ENCODE measurements around the gene ZBED1. TPM values are rescaled to one million over a fixed set of nuclear protein-coding genes. Genes with fewer than 3 reads are reported as not detected.
"Not testable (repeated sequence)": the region's sequence is repeated elsewhere in the genome, so short reads cannot be mapped to it uniquely, and the experiment has no call there.

ZBED1 gene
- total RNA-seq, 2 donors from 2014 or later: 39.7 to 54.5 TPM

- ATAC-seq (ENCODE audit: insufficient number of reproducible peaks, low FRiP score, low read depth) (no peak), DNase-seq (ENCODE audit: low spot score) (no peak)
- no peak overlapping the region for H3K27ac ChIP-seq
- H3K4me1 ChIP-seq (ENCODE audit: control insufficient read depth in 1 of 2, low read depth in 2 of 2): no peaks in the 10 kb centered on the region
- TF ChIP-seq, protein P1, sequence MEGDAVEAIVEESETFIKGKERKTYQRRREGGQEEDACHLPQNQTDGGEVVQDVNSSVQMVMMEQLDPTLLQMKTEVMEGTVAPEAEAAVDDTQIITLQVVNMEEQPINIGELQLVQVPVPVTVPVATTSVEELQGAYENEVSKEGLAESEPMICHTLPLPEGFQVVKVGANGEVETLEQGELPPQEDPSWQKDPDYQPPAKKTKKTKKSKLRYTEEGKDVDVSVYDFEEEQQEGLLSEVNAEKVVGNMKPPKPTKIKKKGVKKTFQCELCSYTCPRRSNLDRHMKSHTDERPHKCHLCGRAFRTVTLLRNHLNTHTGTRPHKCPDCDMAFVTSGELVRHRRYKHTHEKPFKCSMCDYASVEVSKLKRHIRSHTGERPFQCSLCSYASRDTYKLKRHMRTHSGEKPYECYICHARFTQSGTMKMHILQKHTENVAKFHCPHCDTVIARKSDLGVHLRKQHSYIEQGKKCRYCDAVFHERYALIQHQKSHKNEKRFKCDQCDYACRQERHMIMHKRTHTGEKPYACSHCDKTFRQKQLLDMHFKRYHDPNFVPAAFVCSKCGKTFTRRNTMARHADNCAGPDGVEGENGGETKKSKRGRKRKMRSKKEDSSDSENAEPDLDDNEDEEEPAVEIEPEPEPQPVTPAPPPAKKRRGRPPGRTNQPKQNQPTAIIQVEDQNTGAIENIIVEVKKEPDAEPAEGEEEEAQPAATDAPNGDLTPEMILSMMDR (IDR thresholded peaks at IDR 0.05): no peak
- no peaks in the 10 kb centered on the region for H3K27me3 ChIP-seq (replicated peaks; ENCODE audit: insufficient read depth)
- H3K4me3 ChIP-seq: no peak overlapping the region
- H3K9me3 ChIP-seq: no peaks in the 10 kb centered on the region
- no peaks in the 10 kb centered on the region for H3K36me3 ChIP-seq
Observed at GRCh38 chrX:2538031-2538757, 37.4 kb upstream of the ZBED1 start.

DNA sequence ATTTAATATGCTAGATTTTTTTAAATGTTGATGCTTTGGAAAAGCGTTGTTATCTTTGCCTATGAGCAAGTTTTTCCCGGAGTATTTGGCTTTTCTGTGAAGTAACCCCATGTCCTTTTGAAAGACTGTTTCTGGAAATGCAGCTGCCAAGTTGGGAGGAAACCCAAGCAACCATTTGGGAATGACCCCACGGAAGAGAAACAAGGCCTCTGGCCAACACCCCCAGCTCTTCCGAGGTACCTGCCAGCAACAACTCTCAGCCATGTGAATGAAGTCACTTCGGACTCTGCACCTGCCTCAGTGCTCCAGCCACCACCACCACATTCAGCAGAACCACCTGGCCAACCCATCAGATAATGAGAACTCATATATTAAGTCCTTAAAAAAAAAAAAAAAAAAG is 36.2 kb upstream of the ZBED1 start:
- no peaks in the 10 kb centered on the region for H3K27me3 ChIP-seq (replicated peaks; ENCODE audit: insufficient read depth)
- H3K9me3 ChIP-seq: no peaks in the 10 kb centered on the region
- TF ChIP-seq, protein P1 (IDR thresholded peaks at IDR 0.05): no peak
- DNase-seq (ENCODE audit: low spot score) (no peak), ATAC-seq (ENCODE audit: insufficient number of reproducible peaks, low FRiP score, low read depth) (no peak)
- H3K36me3 ChIP-seq: no peaks in the 10 kb centered on the region
- no peak overlapping the region for H3K4me3 ChIP-seq
- H3K4me1 ChIP-seq (ENCODE audit: control insufficient read depth in 1 of 2, low read depth in 2 of 2): no peaks in the 10 kb centered on the region
- H3K27ac ChIP-seq: no peak overlapping the region

DNA sequence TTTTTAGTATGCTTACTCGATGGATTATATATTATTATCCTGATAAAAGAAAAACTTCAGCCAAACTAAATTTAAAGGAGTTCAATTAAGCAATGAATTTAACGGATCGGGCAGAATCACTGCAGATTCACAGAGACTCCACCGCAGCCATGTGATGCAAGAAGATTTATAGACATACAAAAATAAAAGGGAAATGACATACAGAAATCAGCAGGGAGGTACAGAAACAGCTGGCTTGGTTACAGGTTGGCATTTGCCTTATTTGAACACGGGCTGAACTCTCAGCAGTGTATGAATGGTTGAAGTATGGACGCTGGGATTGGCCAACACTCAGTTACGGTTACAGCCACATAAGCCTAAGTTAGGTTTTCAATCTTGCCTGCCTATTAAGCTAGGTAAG is 35.4 kb upstream of the ZBED1 start:
- ATAC-seq (ENCODE audit: insufficient number of reproducible peaks, low FRiP score, low read depth) (no peak), DNase-seq (ENCODE audit: low spot score) (no peak)
- Histone ChIP-seq H3K4me1 (ENCODE audit: control insufficient read depth in 1 of 2, low read depth in 2 of 2) (no peaks in the 10 kb centered on the region), H3K27ac (no peak overlapping the region), H3K36me3 (no peaks in the 10 kb centered on the region), H3K27me3 (replicated peaks; ENCODE audit: insufficient read depth) (no peaks in the 10 kb centered on the region), H3K9me3 (no peaks in the 10 kb centered on the region), H3K4me3 (no peak overlapping the region)
- TF ChIP-seq, protein P1 (IDR thresholded peaks at IDR 0.05): no peak

DNA sequence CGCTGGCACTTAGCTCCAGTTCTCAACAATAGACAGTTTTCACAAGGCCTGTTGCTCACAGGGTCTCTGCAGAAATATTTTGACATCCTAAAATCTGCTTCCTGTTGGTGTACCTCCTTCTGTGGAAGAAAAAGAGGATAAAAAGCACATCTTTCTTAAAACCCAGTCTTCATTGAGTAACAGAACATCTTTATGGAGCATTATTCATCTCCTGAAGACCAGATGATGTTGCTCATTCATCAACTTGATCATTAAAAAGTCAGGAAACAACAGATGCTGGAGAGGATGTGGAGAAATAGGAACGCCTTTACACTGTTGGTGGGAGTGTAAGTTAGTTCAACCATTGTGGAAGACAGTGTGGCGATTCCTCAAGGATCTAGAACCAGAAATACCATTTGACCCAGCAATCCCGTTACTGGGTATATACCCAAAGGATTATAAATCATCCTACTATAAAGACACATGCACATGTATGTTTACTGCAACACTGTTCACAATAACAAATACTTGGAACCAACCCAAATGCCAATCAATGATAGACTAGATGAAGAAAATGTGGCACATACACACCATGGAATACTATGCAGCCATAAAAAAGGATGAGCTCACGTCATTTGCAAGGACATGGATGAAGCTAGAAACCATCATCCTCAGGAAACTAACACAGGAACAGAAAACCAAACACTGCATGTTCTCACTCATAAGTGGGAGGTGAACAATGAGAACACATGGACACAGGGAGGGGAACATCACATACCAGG is 33.7 kb upstream of the ZBED1 start:
- H3K9me3 ChIP-seq; DNase-seq (ENCODE audit: low spot score); H3K4me3 ChIP-seq; H3K36me3 ChIP-seq; H3K4me1 ChIP-seq (ENCODE audit: control insufficient read depth in 1 of 2, low read depth in 2 of 2); H3K27me3 ChIP-seq (replicated peaks; ENCODE audit: insufficient read depth); ATAC-seq (ENCODE audit: insufficient number of reproducible peaks, low FRiP score, low read depth); H3K27ac ChIP-seq: not testable (repeated sequence)

- DNase-seq (ENCODE audit: low spot score) (no peak), ATAC-seq (ENCODE audit: insufficient number of reproducible peaks, low FRiP score, low read depth) (no peak)
- Histone ChIP-seq H3K9me3 (no peaks in the 10 kb centered on the region), H3K27me3 (replicated peaks; ENCODE audit: insufficient read depth) (no peaks in the 10 kb centered on the region), H3K4me3 (no peak overlapping the region), H3K36me3 (no peaks in the 10 kb centered on the region), H3K27ac (no peak overlapping the region), H3K4me1 (ENCODE audit: control insufficient read depth in 1 of 2, low read depth in 2 of 2) (no peaks in the 10 kb centered on the region)
- TF ChIP-seq, protein P1 (IDR thresholded peaks at IDR 0.05): no peak
Observed at GRCh38 chrX:2533424-2533823, 32.6 kb upstream of the ZBED1 start.
